HEK293T (cell line): ENCODE data around the gene ANKRD42.

ENCODE experiments used
- CTCF ChIA-PET: fragments of 350-600 bp; formaldehyde crosslinking; extraction: SDS; loops from one replicate; lab custom pipeline; 2021; ENCODE audit warnings: antibody characterized with exemption, inconsistent platforms; lab: Yijun Ruan, JAX
- POLR2A ChIA-PET: fragments of 350-600 bp; formaldehyde crosslinking; extraction: SDS; loops from one replicate; lab custom pipeline; 2020; ENCODE audit warnings: antibody characterized with exemption, inconsistent platforms; lab: Yijun Ruan, JAX
- DNase-seq: peaks from one replicate; pipeline ENCODE4 v3.0.0; 2012; ENCODE audit warnings: mixed read lengths; ENCODE audit errors: extremely low spot score
- ARNT ChIP-seq: fragments of 450-650 bp; IDR thresholded peaks from 2 replicates; pipeline ENCODE4 v1.6.1; 2017; ENCODE audit warnings: mild to moderate bottlenecking
- BHLHE40 ChIP-seq: fragments of 450-650 bp; IDR thresholded peaks from 2 replicates; pipeline ENCODE4 v1.6.1; 2016; ENCODE audit warnings: mild to moderate bottlenecking, moderate library complexity, borderline replicate concordance
- CTBP1 ChIP-seq: fragments of 450-650 bp; IDR thresholded peaks from 2 replicates; pipeline ENCODE4 v1.6.1; 2016; ENCODE audit warnings: borderline replicate concordance
- ELF4 ChIP-seq: fragments of 450-650 bp; IDR thresholded peaks from 2 replicates; pipeline ENCODE4 v1.6.1; 2017; ENCODE audit warnings: antibody characterized with exemption
- FOXA1 ChIP-seq: fragments of 450-650 bp; IDR thresholded peaks from 2 replicates; pipeline ENCODE4 v1.6.1; 2016; ENCODE audit warnings: mild to moderate bottlenecking
- FOXK2 ChIP-seq: fragments of 450-650 bp; IDR thresholded peaks from 2 replicates; pipeline ENCODE4 v1.6.1; 2016; ENCODE audit warnings: mild to moderate bottlenecking
- FOXM1 ChIP-seq: fragments of 450-650 bp; IDR thresholded peaks from 2 replicates; pipeline ENCODE4 v1.6.1; 2017; ENCODE audit warnings: mild to moderate bottlenecking, borderline replicate concordance
- HDGF ChIP-seq: fragments of 450-650 bp; IDR thresholded peaks from 2 replicates; pipeline ENCODE4 v1.6.1; 2017; ENCODE audit warnings: antibody characterized with exemption, borderline replicate concordance
- L3MBTL2 ChIP-seq: fragments of 450-650 bp; conservative IDR thresholded peaks from 2 replicates; pipeline ENCODE4 v1.6.1; 2016; ENCODE audit warnings: mild to moderate bottlenecking
- LEF1 ChIP-seq: fragments of 450-650 bp; IDR thresholded peaks from 2 replicates; pipeline ENCODE4 v1.6.1; 2017; ENCODE audit warnings: mild to moderate bottlenecking, borderline replicate concordance
- NFRKB ChIP-seq: fragments of 450-650 bp; IDR thresholded peaks from 2 replicates; pipeline ENCODE4 v1.6.1; 2016; ENCODE audit warnings: mild to moderate bottlenecking, moderate library complexity
- SP1 ChIP-seq: fragments of 450-650 bp; IDR thresholded peaks from 2 replicates; pipeline ENCODE4 v1.6.1; 2017
- SUZ12 ChIP-seq: fragments of 450-650 bp; IDR thresholded peaks from 2 replicates; pipeline ENCODE4 v1.6.1; 2016; ENCODE audit warnings: mild to moderate bottlenecking
- TARDBP ChIP-seq: fragments of 450-650 bp; IDR thresholded peaks from 2 replicates; pipeline ENCODE4 v1.6.1; 2016
- ZNF384 ChIP-seq: fragments of 450-650 bp; IDR thresholded peaks from 2 replicates; pipeline ENCODE4 v1.6.1; 2016
- TF ChIP-seq, protein P1 (sequence below): fragments of 450-650 bp; IDR thresholded peaks from 2 replicates; pipeline ENCODE4 v1.6.1; 2016

Gene ANKRD42

DNA sequence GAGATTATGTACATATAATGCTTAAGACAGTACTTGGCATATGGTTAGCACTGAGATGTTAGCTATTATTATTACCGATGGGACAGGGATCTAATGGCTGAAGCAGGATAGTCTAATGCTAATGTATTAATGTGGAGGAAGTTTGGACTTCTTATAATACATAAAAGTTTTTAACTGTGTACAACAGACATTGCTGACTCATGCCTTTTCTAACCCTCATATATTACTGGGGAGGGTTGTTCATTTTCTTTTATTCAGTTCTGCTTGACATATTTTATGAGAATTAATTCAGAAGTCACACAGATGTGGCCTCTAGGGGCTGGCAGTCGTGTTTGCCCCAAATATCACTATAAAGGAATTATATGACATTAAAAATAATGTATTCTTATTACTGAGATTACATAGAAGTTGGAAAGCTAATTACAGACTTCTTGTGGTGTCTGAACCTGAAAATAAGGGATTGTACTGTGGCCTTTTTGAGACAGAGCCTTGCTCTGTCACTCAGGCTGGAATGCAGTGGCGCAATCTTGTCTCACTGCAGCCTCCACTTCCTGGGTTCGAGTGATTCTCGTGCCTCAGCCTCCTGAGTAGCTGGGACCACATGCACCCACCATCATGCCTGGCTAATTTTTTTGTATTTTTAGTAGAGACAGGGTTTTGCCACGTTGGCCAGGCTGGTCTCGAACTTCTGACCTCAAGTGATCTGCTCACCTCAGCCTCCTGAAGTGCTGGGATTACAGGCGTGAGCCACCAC, 82.6 kb downstream of the ANKRD42 start:
- DNase-seq: no peak
- ChIA-PET POLR2A (interaction anchor here (1.5 kb wide), 1 partner anchor 10 kb away, joined by 12 read pairs; the partner anchor contains the start of gene CCDC90B), CTCF (interaction anchor here (0.9 kb wide), 1 partner anchor 17 kb away, joined by 4 read pairs; no protein-coding TSS in a partner anchor)
- TF ChIP-seq ZNF384 (no peak), SUZ12 (no peak)

DNA sequence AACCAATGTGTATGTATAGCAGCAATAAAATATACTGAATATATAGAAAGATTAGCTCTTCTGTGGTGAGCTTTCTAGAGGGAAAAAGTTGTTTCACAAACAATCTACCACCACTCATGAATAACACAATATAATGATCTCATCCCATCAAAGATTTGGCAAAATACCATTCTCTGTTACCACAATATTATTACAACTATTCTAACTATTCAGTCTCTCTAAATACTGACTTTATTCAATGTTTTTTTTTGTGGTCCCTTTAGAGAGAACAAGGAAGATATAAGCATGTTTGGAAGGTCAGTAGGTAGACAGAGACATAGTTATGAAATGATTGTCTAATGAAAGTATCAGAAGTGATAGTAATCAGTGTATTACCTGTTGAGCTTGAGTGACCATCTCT, 84.8 kb downstream of the ANKRD42 start:
- no peak for TF ChIP-seq TARDBP
- no peak for TF ChIP-seq L3MBTL2
- TF ChIP-seq HDGF: no peak
- no peak for TF ChIP-seq ARNT
- no peak for TF ChIP-seq SUZ12
- TF ChIP-seq, protein P1, sequence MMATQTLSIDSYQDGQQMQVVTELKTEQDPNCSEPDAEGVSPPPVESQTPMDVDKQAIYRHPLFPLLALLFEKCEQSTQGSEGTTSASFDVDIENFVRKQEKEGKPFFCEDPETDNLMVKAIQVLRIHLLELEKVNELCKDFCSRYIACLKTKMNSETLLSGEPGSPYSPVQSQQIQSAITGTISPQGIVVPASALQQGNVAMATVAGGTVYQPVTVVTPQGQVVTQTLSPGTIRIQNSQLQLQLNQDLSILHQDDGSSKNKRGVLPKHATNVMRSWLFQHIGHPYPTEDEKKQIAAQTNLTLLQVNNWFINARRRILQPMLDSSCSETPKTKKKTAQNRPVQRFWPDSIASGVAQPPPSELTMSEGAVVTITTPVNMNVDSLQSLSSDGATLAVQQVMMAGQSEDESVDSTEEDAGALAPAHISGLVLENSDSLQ: no peak
- no peak for TF ChIP-seq FOXK2
- TF ChIP-seq LEF1: no peak
- no peak for TF ChIP-seq FOXA1
- no peak for TF ChIP-seq ELF4
- no peak for TF ChIP-seq FOXM1
- no peak for TF ChIP-seq BHLHE40
- TF ChIP-seq CTBP1: no peak
- TF ChIP-seq NFRKB: no peak
- no peak for TF ChIP-seq SP1
- no peak for TF ChIP-seq ZNF384
- no peak for DNase-seq
- ChIA-PET CTCF (no interaction called here), POLR2A (no interaction called here)

DNA sequence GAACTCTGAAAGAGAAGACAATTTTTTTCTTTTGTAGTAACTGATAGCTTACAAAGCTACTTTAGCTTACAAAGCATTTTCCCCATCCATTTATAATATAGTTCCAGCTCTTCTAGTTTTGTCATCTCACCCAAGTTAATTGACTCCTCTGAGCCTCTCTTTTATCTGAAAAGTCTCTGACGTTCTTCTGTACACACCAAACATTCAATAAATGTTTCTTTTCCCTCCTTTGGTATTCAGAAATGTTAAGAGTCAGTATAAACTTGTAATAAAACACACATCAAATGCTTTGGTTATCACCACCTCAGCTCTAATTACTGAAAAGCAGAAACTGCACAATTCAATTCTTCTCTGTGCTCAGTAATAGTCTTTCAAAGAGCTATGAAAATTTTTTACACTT, 86.7 kb downstream of the ANKRD42 start:
- ChIA-PET POLR2A (no interaction called here), CTCF (no interaction called here)
- TF ChIP-seq NFRKB (no peak), SUZ12 (no peak), FOXK2 (no peak), LEF1 (no peak), FOXA1 (no peak), L3MBTL2 (no peak), ELF4 (no peak), ARNT (no peak), HDGF (no peak), FOXM1 (no peak), SP1 (no peak), CTBP1 (no peak), TARDBP (no peak), ZNF384 (no peak), BHLHE40 (no peak)
- TF ChIP-seq, protein P1: no peak
- no peak for DNase-seq

DNA sequence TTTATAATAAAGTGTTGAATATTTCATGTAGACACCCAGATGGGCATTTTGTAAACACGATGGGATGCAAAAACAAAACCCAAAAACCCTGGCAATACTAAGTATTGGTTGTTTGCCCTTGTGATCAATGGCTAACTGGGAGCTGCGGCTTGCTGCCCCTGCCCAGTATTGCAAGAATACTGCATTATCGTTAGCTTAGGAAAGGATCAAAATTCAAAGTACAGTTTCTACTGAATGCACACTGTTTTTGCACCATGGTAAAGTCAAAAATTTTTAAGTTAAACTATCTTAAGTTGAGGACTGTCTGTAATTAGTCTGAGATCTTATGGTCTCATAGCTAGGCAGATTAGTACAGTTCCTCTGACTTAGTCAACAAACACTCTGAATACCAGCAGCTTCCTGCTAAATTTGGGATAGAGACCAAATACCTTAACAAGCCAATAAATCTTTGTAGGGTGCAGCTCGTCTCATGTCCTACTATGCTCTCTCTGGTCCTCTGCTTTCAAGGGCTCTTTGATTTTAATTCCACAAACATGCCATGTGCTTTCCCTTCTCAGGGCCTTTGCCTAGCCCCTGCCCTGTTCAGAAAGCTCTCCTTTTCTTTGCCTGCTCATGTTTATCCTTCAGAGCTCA, 88.7 kb downstream of the ANKRD42 start:
- ChIA-PET POLR2A (no interaction called here), CTCF (no interaction called here)
- DNase-seq: no peak
- TF ChIP-seq HDGF: no peak
- TF ChIP-seq ELF4: no peak
- no peak for TF ChIP-seq CTBP1
- no peak for TF ChIP-seq ZNF384
- no peak for TF ChIP-seq SP1
- no peak for TF ChIP-seq FOXA1
- TF ChIP-seq BHLHE40: no peak
- no peak for TF ChIP-seq SUZ12
- TF ChIP-seq, protein P1: no peak
- TF ChIP-seq TARDBP: no peak
- TF ChIP-seq LEF1: no peak
- no peak for TF ChIP-seq FOXM1
- no peak for TF ChIP-seq NFRKB
- no peak for TF ChIP-seq FOXK2
- TF ChIP-seq L3MBTL2: no peak
- no peak for TF ChIP-seq ARNT

DNA sequence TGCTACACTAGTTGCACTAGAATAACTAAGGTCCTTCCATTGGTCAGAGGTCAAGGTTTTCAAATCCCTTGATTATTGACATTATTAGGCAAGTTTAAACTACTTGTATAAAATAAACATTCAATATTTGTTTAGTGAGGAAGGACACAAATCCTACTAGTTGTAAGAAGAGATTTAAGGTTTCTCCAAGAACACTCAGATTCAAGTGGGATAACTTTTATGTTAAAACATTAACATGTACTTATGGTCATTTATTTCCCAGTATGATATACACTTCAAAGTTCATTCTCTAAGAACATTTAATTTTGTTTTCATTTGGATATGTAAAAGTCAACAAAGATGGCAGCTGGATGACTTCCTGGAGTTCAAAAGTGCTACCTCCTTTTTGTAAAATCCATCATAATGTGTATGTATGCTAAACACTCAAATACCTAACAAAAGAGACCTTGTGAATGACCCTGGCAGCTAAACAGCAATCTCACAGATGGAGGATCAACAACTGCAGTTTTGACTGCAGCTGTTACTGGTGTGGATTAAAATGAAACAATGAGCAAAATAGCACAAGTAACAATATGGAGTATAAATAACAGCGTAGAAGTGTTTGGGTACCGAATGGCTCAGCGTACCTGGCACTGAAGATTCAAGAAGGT, 91.1 kb downstream of the ANKRD42 start:
- POLR2A ChIA-PET: no interaction called here
- CTCF ChIA-PET: interaction anchor here (0.6 kb wide), 1 partner anchor 17 kb away, joined by 3 read pairs; no protein-coding TSS in a partner anchor
- TF ChIP-seq L3MBTL2 (no peak), CTBP1 (no peak), SUZ12 (no peak), HDGF (no peak)
- TF ChIP-seq, protein P1: no peak
- no peak for DNase-seq
